NCI-H345 (cell line): ENCODE measurements around the gene FCHSD1.

Experiments
- DNase-seq: peaks from one replicate; lab custom pipeline; 2025; lab: John Stamatoyannopoulos, UW

Gene FCHSD1

DNA sequence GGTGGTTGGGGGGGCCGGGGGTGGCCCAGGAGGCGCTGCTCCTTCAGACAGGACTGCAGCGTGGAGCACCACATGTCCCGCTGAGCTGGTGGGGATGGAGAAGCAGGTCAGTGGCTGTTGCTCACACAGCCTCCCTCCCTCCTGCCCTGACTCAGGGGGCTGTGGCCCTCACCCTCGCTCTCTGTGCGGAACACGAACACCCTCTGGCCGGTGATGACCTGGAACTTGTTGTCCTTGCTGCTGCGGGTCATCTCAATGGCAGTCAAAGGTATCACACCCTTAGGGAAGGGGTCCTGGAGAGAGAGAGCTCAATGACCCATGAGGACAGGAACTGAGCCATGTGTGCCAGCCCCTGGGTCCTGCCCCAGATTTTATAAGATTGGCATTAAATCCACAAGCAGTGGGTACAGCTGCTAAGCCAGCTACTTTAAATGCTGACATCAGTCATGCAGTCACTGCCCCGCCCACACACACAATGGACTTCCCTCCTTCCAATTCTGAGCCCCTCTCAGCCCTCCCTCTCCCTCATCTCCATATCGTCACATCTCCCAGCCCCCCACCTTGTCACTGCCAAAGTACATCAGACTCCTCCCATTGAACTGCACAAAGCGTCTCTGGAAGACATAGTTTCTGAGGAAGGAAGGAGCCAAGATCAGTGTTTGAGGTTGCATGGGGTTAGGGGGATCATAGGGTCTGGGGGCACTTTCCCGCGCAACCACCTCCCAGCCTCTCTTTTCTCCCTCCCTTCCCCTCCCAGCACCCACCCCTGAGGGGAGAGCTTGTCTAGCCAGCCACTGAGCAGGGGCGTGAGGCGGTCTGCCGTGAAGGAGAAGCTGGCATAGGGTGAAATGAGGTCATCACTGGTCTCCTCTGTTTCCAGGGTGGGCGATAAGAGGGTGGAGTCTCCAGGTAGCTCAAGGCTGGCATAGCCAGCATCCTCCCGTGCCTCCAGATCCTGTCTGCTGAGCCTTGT lies 21.9 kb upstream of the FCHSD1 start:
- DNase-seq: no peak

DNA sequence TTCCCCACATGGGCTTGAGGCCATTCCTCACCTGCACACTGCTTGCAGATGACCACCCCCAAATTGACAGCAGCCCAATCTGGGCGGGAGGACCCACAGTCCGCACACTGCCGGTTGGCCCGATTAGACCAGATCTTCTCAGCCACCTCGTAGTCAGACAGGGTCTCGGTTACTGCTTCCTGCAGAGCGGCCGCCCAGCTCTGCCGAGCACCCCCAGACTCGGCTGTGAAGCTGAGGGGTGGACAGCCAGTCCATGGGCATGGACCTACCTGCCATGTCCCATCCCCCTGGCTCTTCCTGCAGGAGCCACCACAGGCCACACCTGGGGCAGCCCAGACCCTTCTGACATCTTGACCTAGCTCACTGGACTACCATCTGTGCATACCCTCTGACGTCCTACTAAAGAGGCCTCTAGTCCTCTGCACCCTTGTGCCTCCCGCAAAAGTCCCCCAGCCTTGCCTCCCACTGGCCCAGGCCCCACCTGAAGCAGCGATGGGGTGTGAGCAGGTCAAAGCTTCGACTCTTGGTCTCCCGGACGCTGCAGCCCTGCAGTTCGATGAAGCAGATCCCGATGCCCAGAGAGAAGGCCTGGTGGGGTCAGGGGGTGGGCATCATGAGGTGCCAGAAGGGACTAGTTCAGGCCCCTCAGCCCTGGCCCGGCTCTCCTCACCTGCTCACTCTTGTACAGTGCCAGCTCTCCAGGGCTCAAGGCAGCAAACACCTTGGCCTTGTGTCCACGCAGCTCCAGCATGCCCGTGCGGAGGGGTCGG lies 21.0 kb upstream of the FCHSD1 start:
- DNase-seq: no peak

DNA sequence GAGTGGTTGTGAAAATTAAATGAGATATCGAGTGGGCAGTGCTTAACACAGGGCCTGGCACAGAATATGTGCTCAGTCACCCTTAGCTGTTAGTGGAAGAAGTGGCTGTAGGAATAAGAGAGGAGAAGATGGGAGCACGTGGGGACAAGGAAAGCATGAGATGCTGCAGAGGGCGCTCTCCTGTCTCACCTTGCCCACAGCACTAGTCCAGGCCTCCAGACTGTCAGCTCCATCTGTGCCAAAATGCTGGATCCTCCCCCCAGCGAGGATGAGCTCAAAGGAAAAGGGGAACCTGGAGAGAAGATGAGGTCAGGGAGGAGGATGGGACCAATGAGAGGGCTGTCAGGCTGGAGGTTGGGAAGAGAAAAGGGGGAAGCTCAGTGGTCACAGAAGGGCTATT lies 18.3 kb upstream of the FCHSD1 start:
- DNase-seq: no peak

DNA sequence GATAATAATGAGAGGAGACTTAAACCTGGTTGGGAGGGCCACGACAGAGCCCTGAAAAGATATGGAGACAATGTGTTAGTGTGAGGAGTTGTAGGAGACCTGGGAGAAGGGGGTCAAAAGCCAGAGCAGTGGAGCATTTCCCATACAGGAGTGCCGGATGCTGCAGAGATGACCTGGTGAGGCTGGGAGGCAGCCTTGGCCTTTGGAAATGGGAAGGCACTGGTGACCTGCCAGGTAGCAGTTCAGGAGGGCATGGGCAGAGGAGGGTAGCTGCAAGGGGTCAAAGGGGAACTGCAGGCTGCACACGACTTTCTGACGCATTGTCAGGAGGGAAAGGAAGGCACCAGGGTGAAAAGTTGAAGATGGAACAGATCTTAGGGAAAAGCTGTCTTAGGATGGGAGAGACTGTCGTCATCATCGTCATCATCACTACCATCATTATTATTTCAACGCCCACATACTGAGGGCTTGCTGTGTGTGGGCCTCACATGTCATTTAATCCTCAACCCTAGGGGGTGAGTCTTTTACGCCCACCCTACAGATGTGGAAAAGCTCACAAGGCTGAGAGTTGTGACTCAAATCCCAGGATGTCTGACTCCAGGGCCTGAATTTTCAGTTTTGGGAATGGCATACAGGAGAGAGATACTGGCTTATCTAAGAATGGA lies 17.5 kb upstream of the FCHSD1 start:
- no peak for DNase-seq

DNA sequence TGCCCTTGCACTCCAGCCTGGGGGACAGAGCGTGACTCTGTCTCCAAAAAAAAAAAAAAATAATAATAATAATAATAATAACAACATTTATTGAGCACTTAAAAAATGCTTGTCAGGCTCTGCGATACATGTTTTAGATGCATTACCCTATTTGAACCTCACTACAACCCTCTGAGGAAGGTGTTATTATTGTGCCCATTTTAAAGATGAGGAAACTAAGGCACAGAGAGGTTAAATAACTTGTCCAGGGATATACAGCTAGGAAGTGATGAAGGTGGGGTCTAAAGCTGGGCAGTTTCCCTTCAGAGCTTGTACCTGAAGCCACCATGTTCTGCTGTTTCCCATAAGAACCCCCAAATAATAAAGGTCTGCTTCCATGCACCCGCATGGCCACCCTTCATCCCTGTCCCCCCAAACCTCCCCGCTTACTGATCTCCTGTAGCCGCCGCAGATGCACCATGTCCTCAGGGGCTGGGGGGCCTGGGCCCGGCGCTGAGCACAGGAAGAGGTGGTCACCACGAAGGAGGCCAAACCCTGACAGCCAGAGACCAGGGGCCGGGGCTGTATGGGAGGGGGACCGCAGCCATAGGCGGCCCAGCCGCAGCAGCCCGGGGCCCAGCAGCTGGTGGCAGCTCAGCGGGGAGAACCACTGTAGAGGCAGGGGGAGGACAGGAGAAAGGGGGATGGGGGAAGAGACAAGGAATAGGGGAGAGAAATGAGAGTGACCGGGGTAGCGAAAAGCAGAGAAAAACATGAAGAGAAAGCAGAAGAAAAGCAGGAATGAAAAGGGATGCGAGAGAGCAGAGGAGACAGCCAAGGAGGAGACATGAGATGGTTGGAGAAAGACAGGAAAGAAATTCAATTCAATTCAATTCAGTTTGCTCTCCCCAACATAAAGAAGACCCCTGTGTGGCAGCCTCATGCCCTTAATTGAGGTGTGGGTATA lies 15.1 kb upstream of the FCHSD1 start:
- DNase-seq: no peak

DNA sequence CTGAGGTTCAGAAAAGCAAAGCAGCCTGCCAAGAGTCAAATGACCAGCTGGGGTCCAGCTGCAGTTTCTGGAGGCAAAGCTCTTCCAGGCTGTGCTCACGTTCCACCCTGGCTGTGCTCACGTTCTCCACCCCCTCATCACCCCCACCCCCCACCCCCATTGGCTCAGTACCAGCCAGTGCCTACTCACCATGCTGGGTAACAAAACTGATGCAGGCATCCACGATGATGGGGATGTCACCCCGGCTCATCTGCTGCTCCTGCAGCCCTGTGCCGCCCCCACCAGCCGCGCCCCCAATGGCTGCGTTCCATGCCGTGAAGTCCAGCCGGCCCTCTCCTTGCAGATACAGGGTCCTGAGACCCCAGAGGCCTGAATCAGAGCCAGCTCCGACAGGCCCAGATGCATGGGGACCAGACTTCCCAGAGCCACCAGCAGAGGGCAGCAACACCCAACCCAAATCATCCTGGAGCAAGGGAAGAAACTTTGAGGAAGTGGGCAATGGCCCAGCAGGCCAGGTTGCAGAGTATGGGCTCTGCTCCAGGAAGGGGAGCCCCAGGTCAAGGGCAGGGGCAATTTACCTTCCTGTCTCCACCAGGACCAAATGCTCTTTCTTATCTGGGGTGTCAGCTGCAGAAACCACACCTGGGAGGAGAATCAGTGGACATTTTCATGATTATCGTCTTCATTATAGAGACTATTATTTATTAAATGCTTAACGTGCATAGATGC lies 13.7 kb upstream of the FCHSD1 start:
- DNase-seq: peak; percentile 67

DNA sequence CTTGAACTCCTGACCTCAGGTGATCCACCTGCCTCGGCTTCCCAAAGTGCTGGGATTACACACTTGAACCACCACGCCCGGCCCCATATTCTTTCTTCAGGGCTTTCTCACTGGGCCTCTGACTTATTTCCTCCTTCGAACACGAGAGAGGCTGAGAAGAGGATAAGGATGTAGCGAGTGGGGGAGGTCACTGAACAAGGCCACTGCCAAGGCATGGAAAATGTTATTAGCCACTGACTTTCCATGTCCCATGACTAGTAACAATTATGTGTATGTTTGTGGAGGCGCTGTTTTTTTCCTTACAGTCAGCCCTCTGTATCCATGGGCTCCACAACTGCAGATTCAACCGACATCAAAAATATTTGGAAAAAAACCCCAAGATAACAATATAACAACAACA lies 12.3 kb upstream of the FCHSD1 start:
- DNase-seq: no peak

DNA sequence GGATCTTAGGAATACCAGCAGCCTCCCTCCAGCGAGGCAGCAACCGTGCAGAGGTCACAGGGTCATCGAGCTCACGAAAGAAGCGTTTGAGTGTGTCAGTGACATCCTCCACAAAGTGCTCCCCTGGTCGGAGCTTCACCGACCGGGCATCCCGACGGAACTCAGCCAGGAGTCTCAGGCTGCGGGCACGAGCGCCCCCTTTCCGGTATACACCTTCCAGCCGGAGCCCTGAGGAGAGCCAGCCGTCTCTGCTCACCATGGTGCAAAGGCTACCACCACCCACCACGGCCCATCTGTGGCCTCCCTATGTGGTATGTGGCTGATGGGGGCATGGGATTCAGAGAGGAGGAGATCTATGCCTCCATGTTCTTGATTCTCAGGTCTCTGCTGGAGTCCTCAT lies 10.8 kb upstream of the FCHSD1 start:
- DNase-seq: no peak

DNA sequence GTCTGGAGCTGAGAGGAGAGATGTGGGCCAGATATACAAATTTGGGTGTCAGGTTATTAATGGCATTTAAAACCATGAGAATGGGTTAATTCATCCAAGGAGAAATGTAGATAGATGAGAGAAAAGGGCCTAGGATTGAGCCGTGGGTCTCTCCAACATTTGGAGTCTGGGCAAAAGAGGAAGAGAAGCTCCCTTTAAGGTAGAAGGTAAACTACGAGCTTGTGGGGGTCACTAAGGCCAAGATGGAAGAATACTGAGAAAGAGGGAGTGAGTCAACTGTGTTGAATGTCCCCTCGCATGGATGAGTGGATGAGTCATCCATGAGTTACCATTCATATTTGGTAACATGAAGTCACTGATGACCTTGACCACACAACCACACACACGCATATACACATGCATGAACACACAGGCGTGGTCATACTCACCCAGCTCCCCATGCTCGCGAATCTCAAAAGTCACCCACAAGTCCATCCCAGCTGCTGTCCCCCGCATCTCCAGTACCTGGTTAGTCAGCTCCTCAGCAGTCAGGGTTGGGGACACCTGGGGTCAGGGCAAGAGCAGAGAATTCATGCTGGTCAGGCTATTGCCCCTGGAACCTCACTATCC lies 6.8 kb upstream of the FCHSD1 start:
- DNase-seq: no peak

DNA sequence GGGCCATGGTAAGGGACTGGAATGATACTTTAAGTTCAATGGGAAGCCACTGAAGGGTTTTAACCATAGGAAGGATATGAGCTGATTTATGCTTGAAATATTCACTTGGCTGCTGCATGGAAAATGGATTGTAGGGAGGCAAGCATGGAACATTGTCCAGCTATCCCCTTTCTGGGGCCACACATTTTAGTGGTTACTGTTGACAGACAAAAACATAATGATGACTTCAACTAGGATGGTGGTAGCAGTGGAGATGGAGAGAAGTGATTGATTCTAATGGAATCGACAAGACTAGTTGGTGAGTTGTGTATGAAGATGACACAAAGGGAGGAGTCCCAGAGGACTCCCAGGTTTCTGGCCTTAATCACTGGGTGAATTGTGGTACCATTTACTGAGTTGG lies 6.2 kb upstream of the FCHSD1 start:
- DNase-seq: no peak

DNA sequence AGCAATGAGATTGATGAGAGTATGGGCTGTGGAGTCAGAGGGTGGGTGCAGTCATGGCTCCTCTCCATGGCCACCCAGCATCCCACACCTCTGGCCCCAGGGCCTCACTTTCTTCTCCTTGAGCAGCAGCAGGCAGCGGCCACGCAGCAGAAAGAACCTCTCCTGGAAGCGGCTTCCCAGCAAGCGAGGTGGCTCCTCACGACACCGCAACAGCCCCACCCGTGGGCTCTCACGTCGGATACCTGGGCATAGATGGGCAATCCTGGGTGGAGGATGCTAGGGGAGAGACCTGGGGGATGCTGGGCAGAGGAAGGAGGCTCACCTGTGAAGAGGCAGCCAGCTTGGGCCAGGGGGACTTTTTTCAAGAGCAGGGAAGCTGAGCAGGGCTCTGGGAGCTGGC lies 5.2 kb upstream of the FCHSD1 start:
- no peak for DNase-seq

DNA sequence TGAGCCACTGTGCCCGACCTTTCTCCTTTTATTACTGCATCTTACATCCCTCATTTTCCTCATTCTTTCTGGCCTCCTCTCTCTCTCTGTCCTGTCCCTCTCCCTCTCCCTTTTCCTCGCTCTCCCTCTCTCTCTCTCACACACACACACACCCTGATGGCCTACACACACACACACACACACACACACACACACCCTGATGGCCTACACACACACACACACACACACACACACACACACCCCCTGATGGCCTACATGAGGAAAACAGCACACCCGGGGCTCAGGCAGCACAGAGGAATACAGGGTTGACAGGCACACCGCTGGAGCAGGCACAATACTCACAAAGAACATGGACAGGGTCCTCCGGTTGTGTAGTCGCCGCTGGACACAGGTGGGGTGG lies 3.8 kb upstream of the FCHSD1 start:
- DNase-seq: no peak

DNA sequence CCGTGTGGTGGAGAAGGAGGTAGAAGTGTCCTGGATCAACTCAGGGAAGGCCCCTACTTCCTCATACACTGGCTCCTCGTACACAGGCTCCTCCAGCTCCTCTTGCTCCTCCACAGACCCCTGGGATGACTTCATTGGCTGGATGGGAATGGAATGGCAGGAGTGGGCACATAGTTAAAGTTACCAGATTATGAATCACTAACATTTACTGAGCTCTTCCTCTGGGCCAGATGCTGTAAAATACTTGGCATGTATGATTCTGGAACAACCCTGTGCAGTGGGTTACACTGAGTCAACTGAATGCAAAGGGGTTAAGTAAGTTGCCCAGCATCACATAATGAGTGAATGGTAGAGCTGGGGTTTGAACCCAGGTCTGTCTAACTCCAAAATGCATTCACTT lies 3.1 kb upstream of the FCHSD1 start:
- no peak for DNase-seq

DNA sequence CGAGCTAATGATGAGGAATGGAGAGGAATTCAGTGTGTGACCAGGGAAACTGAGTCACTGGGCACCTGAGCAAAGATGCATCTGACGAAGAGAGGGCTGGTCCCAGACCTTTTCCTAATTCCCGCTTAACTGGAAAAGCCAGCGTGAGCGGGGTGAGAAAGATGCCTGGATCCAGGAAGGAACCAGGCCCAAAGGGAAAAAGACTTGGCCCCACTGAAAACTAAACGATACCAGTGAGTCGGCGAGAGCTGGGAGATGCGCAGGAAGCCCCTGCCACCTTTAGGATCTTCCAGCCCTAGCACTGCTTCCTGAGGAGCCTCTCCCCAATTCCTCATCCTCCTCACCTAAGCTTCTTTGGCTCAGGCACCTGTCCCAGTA lies 499 bp upstream of the FCHSD1 start:
- no peak for DNase-seq

DNA sequence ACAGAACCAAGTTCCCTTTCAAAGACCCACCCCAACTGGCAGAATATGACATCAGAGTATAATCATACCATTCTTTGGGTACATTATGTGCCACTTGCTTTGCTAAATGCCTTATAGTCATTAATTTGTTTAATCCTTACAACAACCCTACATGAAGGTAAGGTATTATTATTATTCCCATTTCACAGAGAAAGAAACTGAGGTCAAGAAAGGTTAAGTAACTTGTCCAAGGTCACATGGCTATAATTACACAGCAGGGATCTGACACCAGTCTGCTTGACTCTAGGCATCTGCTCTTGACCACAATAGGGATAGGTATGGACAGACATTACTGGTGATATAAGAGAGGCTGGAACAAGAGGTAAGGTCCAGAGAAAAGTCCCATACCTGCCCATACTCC lies 1.2 kb downstream of the FCHSD1 start:
- no peak for DNase-seq

DNA sequence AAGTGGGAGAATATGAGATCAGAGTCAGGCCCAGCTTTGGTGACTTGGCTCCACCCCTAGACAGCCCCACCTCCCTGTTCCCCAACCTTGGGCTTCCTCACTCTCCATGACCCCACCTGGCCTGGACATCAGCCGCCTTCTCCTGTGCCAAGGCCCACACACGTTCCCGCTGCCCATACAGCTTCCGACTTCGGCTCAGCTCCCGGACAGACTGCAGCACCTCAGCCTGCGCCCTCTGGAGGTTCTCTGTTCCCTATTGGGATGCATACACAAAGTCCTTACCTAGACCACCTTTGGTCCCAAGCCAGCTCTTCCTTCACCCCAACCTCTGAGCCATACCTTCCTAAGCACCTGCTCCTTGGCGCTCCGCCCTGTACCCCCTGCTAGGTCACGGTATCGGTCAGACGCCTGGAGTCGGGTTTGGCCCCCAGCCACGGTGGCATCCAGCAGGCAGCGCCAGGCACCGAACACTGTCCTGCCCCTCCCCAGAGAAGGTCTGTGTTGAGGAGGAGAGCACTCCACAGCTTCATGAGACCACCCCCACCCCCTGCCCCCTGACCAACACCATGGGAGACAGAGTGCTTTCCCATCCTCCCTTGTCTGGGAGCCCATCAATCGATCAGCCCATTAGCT lies 2.0 kb downstream of the FCHSD1 start:
- DNase-seq: no peak

DNA sequence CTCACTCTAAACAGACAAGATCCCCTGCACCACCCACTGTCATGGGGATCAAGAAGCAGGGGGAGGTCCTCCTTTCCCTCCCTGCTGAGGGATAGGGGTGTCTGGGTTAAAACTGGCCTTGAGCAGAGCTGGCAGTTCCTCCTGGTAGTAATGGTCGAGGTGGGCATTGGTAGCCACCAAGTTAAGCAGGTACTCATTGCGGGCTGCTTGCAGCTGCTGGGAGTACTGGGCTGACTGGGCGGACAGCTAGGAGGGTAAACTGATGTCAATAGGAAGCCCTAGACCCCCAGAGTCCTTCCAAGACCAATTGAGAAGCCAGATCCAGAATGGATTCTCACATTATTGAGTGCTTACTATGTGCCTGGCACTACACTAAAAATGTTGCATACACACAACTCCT lies 3.4 kb downstream of the FCHSD1 start:
- DNase-seq: no peak

DNA sequence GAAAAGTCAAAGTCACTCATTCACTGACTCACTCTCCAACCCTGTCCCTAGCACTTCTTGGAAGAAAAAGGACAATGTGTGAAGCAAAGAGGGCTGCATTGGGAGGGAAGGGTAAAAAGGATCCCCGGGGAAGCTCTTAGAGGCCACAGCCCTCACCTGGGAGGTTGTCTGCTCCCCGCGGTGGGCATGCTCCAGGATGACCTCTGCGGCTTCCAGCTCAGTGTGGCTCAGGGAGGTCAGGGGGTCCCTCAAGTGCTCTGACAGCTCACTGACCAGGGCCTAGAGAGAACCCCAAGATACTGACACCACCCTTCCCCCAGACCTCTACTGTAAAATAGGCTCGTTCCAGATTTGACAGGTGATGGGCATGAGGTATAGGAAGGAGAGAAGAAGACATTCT lies 4.0 kb downstream of the FCHSD1 start:
- DNase-seq: no peak

DNA sequence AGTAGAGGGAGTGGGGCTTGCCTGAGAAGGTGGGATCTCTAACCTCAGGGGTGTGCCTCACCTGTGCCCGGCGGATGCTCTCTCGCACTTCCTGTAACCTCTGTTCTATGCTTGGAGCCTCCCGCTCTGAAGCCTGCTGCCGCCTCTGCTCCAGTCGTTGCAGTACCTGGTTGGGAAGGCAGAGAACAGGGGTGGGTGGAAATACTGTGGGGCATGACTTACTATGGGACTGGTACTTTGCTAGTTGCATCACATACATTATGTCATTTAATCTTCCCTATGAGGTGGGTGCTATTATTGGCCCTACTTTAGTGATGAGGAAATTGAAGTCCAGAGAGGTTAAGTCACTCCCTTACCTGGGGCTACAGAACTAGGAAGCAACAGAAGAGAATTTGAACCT lies 5.2 kb downstream of the FCHSD1 start:
- no peak for DNase-seq

DNA sequence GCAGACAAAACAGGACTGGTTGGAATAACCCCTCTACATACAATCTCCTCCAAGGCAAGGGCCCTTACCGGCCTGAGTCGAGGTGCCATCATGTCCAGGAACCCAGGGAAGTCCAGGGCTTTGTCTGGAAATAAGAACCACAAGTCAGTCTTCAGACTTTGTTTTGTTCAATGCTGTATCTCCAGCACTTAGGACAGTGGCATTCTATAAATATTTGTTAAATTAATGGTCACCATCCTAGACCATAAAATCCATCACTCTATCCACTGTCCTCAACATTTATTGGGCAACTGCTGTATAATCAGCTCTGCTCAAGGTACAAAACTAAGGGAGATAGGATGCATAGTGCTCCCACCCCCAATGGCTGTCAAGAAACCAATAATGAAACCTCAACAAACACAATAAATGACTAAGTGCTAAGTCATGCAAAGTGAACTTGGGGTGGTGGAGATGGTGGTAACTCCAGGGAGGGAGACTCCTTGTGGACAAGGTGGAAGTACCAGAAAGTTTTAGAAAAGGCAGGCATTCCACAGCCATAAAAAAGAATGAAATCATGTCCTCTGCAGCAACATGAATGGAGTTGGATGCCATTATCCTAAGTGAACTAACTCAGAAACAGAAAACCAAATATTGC lies 9.5 kb downstream of the FCHSD1 start:
- no peak for DNase-seq
